Measurements from ENCODE around the gene GGN.
"Not testable (repeated sequence)": the region's sequence is repeated elsewhere in the genome, so short reads cannot be mapped to it uniquely, and the experiment has no call there.

The GGN gene

GRCh38 chr19:38360839-38361631 lies 26.8 kb downstream of the GGN start:
- no peak for FAIRE-seq

- FAIRE-seq, result no peak
Measured at GRCh38 chr19:38360351-38360750, 27.5 kb downstream of the GGN start.

- no peak for FAIRE-seq
Measured at GRCh38 chr19:38359242-38360021, 28.4 kb downstream of the GGN start.

GRCh38 chr19:38358071-38358470 lies 29.8 kb downstream of the GGN start:
- FAIRE-seq, result no peak

GRCh38 chr19:38355728-38356725 lies 31.8 kb downstream of the GGN start:
- FAIRE-seq, result no peak

- no peak for FAIRE-seq
Measured at GRCh38 chr19:38352611-38353010, 35.2 kb downstream of the GGN start.

- FAIRE-seq, result no peak
Measured at GRCh38 chr19:38351865-38352395, 35.9 kb downstream of the GGN start.

GRCh38 chr19:38350883-38351282 lies 37.0 kb downstream of the GGN start:
- no peak for FAIRE-seq

- FAIRE-seq, result no peak
Measured at GRCh38 chr19:38346837-38347236, 41.0 kb downstream of the GGN start.

GRCh38 chr19:38340927-38341326 lies 46.9 kb downstream of the GGN start:
- FAIRE-seq, result no peak

- not testable (repeated sequence) for FAIRE-seq
Measured at GRCh38 chr19:38339011-38339410, 48.8 kb downstream of the GGN start.

- no peak for FAIRE-seq
Measured at GRCh38 chr19:38337360-38337653, 50.5 kb downstream of the GGN start.

- FAIRE-seq, result peak; percentile 88
Measured at GRCh38 chr19:38336638-38337359, 51.0 kb downstream of the GGN start.

GRCh38 chr19:38335949-38336637 lies 51.7 kb downstream of the GGN start:
- peak; percentile 90 for FAIRE-seq
